Measurements from ENCODE around the gene B4GALNT3.
"Not testable (repeated sequence)": the region's sequence is repeated elsewhere in the genome, so short reads cannot be mapped to it uniquely, and the experiment has no call there.

The B4GALNT3 gene

GRCh38 chr12:459430-460258 is at the start of gene B4GALNT3:
Gene B4GALNT3 (plus strand): TSS chr12:459939. CDS start chr12:460377, 438 bp downstream.
- ChIA-PET POLR2A (no interaction called here), CTCF (interaction anchor here (0.7 kb wide), 1 partner anchor 750 kb away, joined by 3 read pairs; no protein-coding TSS in a partner anchor)
- TF ChIP-seq L3MBTL2 (conservative IDR thresholded peaks at IDR 0.05) (peak; percentile 74; the same call in 1 of the 2 replicates), ARNT (IDR thresholded peaks at IDR 0.05) (no peak)
- peak; percentile 85 for DNase-seq (ENCODE audit: extremely low spot score)

GRCh38 chr12:414859-415258 is 44.9 kb upstream of the B4GALNT3 start:
- no peak for DNase-seq (ENCODE audit: extremely low spot score)
- CTCF ChIA-PET, result no interaction called here
- POLR2A ChIA-PET, result no interaction called here
- TF ChIP-seq ELF4 (IDR thresholded peaks at IDR 0.05) (no peak), TARDBP (IDR thresholded peaks at IDR 0.05) (no peak), SUZ12 (IDR thresholded peaks at IDR 0.05) (no peak), FOXM1 (IDR thresholded peaks at IDR 0.05; ENCODE audit: borderline replicate concordance) (no peak), FOXK2 (IDR thresholded peaks at IDR 0.05) (no peak), NFRKB (IDR thresholded peaks at IDR 0.05) (no peak), LEF1 (IDR thresholded peaks at IDR 0.05; ENCODE audit: borderline replicate concordance) (no peak), ARNT (IDR thresholded peaks at IDR 0.05) (no peak), ZNF384 (IDR thresholded peaks at IDR 0.05) (no peak)

GRCh38 chr12:418432-418831 is 41.3 kb upstream of the B4GALNT3 start:
- CTCF ChIA-PET, result no interaction called here
- TF ChIP-seq FOXA1 (IDR thresholded peaks at IDR 0.05) (no peak), LEF1 (IDR thresholded peaks at IDR 0.05; ENCODE audit: borderline replicate concordance) (no peak), PKNOX1 (IDR thresholded peaks at IDR 0.05) (no peak), ZNF384 (IDR thresholded peaks at IDR 0.05) (no peak), FOXM1 (IDR thresholded peaks at IDR 0.05; ENCODE audit: borderline replicate concordance) (no peak), BHLHE40 (IDR thresholded peaks at IDR 0.05; ENCODE audit: borderline replicate concordance) (no peak), SUZ12 (IDR thresholded peaks at IDR 0.05) (no peak), HDGF (IDR thresholded peaks at IDR 0.05; ENCODE audit: borderline replicate concordance) (no peak), SP1 (IDR thresholded peaks at IDR 0.05) (no peak), L3MBTL2 (conservative IDR thresholded peaks at IDR 0.05) (no peak), NFRKB (IDR thresholded peaks at IDR 0.05) (no peak), TARDBP (IDR thresholded peaks at IDR 0.05) (no peak), CTBP1 (IDR thresholded peaks at IDR 0.05; ENCODE audit: borderline replicate concordance) (no peak), ELF4 (IDR thresholded peaks at IDR 0.05) (no peak), FOXK2 (IDR thresholded peaks at IDR 0.05) (no peak), ARNT (IDR thresholded peaks at IDR 0.05) (no peak)
- no peak for DNase-seq (ENCODE audit: extremely low spot score)
- POLR2A ChIA-PET, result interaction anchor here (1.2 kb wide), 1 partner anchor 30 kb away, joined by 6 read pairs; the partner anchor contains the start of gene KDM5A

GRCh38 chr12:422526-422925 is 37.2 kb upstream of the B4GALNT3 start:
- ChIA-PET CTCF (no interaction called here), POLR2A (no interaction called here)
- no peak for DNase-seq (ENCODE audit: extremely low spot score)
- TF ChIP-seq NFRKB (IDR thresholded peaks at IDR 0.05) (no peak), L3MBTL2 (conservative IDR thresholded peaks at IDR 0.05) (no peak), ARNT (IDR thresholded peaks at IDR 0.05) (no peak), TARDBP (IDR thresholded peaks at IDR 0.05) (no peak)

GRCh38 chr12:435737-436136 is 24.0 kb upstream of the B4GALNT3 start:
- CTCF ChIA-PET; POLR2A ChIA-PET; DNase-seq (ENCODE audit: extremely low spot score): not testable (repeated sequence)

GRCh38 chr12:442235-442884 is 17.4 kb upstream of the B4GALNT3 start:
- TF ChIP-seq LEF1 (IDR thresholded peaks at IDR 0.05; ENCODE audit: borderline replicate concordance) (no peak), TARDBP (IDR thresholded peaks at IDR 0.05) (no peak), PKNOX1 (IDR thresholded peaks at IDR 0.05) (0 out of 2 replicates have a peak, but pooled peaks have one; percentile 7), ZNF384 (IDR thresholded peaks at IDR 0.05) (no peak), HDGF (IDR thresholded peaks at IDR 0.05; ENCODE audit: borderline replicate concordance) (no peak), SUZ12 (IDR thresholded peaks at IDR 0.05) (no peak), ELF4 (IDR thresholded peaks at IDR 0.05) (no peak), CTBP1 (IDR thresholded peaks at IDR 0.05; ENCODE audit: borderline replicate concordance) (no peak), FOXM1 (IDR thresholded peaks at IDR 0.05; ENCODE audit: borderline replicate concordance) (no peak)
- CTCF ChIA-PET, result interaction anchor here (0.6 to 3.1 kb wide), 18 partner anchors 10 to 437 kb away, joined by 3 to 21 read pairs (median 3); partner anchors contain the start of gene KDM5A
- POLR2A ChIA-PET, result interaction anchor here (0.6 to 1.0 kb wide), 2 partner anchors 61 to 133 kb away, joined by 3 read pairs; no protein-coding TSS in a partner anchor
- DNase-seq (ENCODE audit: extremely low spot score), result peak; percentile 74

GRCh38 chr12:447141-447540 is 12.6 kb upstream of the B4GALNT3 start:
- CTCF ChIA-PET, result no interaction called here
- POLR2A ChIA-PET, result no interaction called here
- TF ChIP-seq ELF4 (IDR thresholded peaks at IDR 0.05) (no peak), HDGF (IDR thresholded peaks at IDR 0.05; ENCODE audit: borderline replicate concordance) (no peak), LEF1 (IDR thresholded peaks at IDR 0.05; ENCODE audit: borderline replicate concordance) (no peak), NFRKB (IDR thresholded peaks at IDR 0.05) (no peak), PKNOX1 (IDR thresholded peaks at IDR 0.05) (no peak), SP1 (IDR thresholded peaks at IDR 0.05) (no peak), FOXM1 (IDR thresholded peaks at IDR 0.05; ENCODE audit: borderline replicate concordance) (no peak), SUZ12 (IDR thresholded peaks at IDR 0.05) (no peak), BHLHE40 (IDR thresholded peaks at IDR 0.05; ENCODE audit: borderline replicate concordance) (no peak), ARNT (IDR thresholded peaks at IDR 0.05) (no peak), FOXK2 (IDR thresholded peaks at IDR 0.05) (no peak), CTBP1 (IDR thresholded peaks at IDR 0.05; ENCODE audit: borderline replicate concordance) (no peak)

More at GRCh38 chr12:447141-447540, 12.6 kb upstream of the B4GALNT3 start:
- no peak for DNase-seq (ENCODE audit: extremely low spot score)
